HEK293 (cell line): ENCODE data around the gene IL1RAP.

ENCODE experiments used
- HOXA7 ChIP-seq: sonication (generic); formaldehyde crosslinking; IDR thresholded peaks from 2 replicates; pipeline ENCODE4 v1.8.1; 2022; ENCODE audit warnings: missing genetic modification reagents, borderline replicate concordance
- OSR2 ChIP-seq: fragments of 450-650 bp; formaldehyde crosslinking; IDR thresholded peaks from 2 replicates; pipeline ENCODE4 v1.5.1; 2016; ENCODE audit warnings: missing biosample characterization, missing genetic modification characterization
- ZFP3 ChIP-seq: fragments of 450-650 bp; formaldehyde crosslinking; IDR thresholded peaks from 2 replicates; pipeline ENCODE4 v1.5.1; 2016; ENCODE audit warnings: low read depth, missing biosample characterization, missing genetic modification characterization
- ZNF133 ChIP-seq: fragments of 450-650 bp; formaldehyde crosslinking; IDR thresholded peaks from 2 replicates; pipeline ENCODE4 v1.5.1; 2016; ENCODE audit warnings: missing biosample characterization, missing genetic modification characterization
- ZNF48 ChIP-seq: fragments of 450-650 bp; formaldehyde crosslinking; IDR thresholded peaks from 2 replicates; pipeline ENCODE4 v1.5.1; 2016; ENCODE audit warnings: missing biosample characterization, missing genetic modification characterization
- ZNF558 ChIP-seq: fragments of 450-650 bp; formaldehyde crosslinking; IDR thresholded peaks from 2 replicates; pipeline ENCODE4 v1.5.1; 2016; ENCODE audit warnings: missing biosample characterization, missing genetic modification characterization
- ZNF792 ChIP-seq: fragments of 450-650 bp; formaldehyde crosslinking; IDR thresholded peaks from 2 replicates; pipeline ENCODE4 v1.5.1; 2016; ENCODE audit warnings: missing biosample characterization, missing genetic modification characterization
- TF ChIP-seq, protein P1 (sequence below): fragments of 450-650 bp; formaldehyde crosslinking; IDR thresholded peaks from 2 replicates; pipeline ENCODE4 v1.5.1; 2016; ENCODE audit warnings: missing biosample characterization, missing genetic modification characterization
- TF ChIP-seq, protein P2 (sequence below): fragments of 450-650 bp; formaldehyde crosslinking; IDR thresholded peaks from 2 replicates; pipeline ENCODE4 v1.5.1; 2016; ENCODE audit warnings: missing biosample characterization, missing genetic modification characterization

- TF ChIP-seq ZNF792 (tag by site-specific recombination) (no peak), ZNF48 (no peak), ZNF133 (tag by site-specific recombination) (no peak), ZNF558 (tag by site-specific recombination) (no peak), ZFP3 (tag by site-specific recombination) (no peak), HOXA7 (CRISPR knock-in tag) (no peak), OSR2 (tag by site-specific recombination) (no peak)
- TF ChIP-seq, protein P1, sequence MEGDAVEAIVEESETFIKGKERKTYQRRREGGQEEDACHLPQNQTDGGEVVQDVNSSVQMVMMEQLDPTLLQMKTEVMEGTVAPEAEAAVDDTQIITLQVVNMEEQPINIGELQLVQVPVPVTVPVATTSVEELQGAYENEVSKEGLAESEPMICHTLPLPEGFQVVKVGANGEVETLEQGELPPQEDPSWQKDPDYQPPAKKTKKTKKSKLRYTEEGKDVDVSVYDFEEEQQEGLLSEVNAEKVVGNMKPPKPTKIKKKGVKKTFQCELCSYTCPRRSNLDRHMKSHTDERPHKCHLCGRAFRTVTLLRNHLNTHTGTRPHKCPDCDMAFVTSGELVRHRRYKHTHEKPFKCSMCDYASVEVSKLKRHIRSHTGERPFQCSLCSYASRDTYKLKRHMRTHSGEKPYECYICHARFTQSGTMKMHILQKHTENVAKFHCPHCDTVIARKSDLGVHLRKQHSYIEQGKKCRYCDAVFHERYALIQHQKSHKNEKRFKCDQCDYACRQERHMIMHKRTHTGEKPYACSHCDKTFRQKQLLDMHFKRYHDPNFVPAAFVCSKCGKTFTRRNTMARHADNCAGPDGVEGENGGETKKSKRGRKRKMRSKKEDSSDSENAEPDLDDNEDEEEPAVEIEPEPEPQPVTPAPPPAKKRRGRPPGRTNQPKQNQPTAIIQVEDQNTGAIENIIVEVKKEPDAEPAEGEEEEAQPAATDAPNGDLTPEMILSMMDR (tag by site-specific recombination), result no peak
- TF ChIP-seq, protein P2, sequence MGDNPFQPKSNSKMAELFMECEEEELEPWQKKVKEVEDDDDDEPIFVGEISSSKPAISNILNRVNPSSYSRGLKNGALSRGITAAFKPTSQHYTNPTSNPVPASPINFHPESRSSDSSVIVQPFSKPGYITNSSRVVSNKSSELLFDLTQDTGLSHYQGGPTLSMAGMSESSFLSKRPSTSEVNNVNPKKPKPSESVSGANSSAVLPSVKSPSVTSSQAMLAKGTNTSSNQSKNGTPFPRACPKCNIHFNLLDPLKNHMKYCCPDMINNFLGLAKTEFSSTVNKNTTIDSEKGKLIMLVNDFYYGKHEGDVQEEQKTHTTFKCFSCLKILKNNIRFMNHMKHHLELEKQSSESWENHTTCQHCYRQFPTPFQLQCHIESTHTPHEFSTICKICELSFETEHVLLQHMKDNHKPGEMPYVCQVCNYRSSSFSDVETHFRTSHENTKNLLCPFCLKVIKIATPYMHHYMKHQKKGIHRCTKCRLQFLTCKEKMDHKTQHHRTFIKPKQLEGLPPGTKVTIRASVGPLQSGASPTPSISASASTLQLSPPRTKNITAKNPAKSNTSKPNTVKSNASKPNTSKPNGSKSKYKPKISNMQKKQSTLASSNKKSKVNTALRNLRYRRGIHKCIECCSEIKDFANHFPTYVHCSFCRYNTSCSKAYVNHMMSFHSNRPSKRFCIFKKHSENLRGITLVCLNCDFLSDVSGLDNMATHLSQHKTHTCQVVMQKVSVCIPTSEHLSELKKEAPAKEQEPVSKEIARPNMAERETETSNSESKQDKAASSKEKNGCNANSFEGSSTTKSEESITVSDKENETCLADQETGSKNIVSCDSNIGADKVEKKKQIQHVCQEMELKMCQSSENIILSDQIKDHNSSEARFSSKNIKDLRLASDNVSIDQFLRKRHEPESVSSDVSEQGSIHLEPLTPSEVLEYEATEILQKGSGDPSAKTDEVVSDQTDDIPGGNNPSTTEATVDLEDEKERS (tag by site-specific recombination), result no peak
These were observed 8.8 kb downstream of the IL1RAP start for GRCh38 chr3:190522621-190523222.
